HG03064 (cell line): ENCODE results near the gene ASAP2.

ENCODE experiments used
- ATAC-seq: cut with Tn5 transposase; IDR thresholded peaks from one replicate; pipeline ENCODE4 v1.9.1; 2021; ENCODE audit warnings: low read depth; ENCODE audit not compliant: unreplicated experiment

ASAP2 gene

GRCh38 chr2:9288233-9288632, 81.6 kb downstream of the ASAP2 start:
- no peak for ATAC-seq

- ATAC-seq = no peak
Observed at GRCh38 chr2:9288681-9289338, 82.2 kb downstream of the ASAP2 start.

- no peak for ATAC-seq
Observed at GRCh38 chr2:9291331-9291730, 84.7 kb downstream of the ASAP2 start.

- ATAC-seq = no peak
Observed at GRCh38 chr2:9291866-9292265, 85.3 kb downstream of the ASAP2 start.

- ATAC-seq = no peak
Observed at GRCh38 chr2:9292426-9292825, 85.8 kb downstream of the ASAP2 start.

- ATAC-seq = no peak
Observed at GRCh38 chr2:9294764-9295163, 88.2 kb downstream of the ASAP2 start.

GRCh38 chr2:9296559-9296958, 89.9 kb downstream of the ASAP2 start:
- no peak for ATAC-seq

GRCh38 chr2:9297156-9297555, 90.5 kb downstream of the ASAP2 start:
- no peak for ATAC-seq

- ATAC-seq = no peak
Observed at GRCh38 chr2:9297807-9298206, 91.2 kb downstream of the ASAP2 start.

- ATAC-seq = no peak
Observed at GRCh38 chr2:9298583-9298982, 92.0 kb downstream of the ASAP2 start.

GRCh38 chr2:9299161-9300100, 92.8 kb downstream of the ASAP2 start:
- ATAC-seq = no peak

GRCh38 chr2:9300214-9300613, 93.6 kb downstream of the ASAP2 start:
- ATAC-seq = no peak

GRCh38 chr2:9300829-9301453, 94.3 kb downstream of the ASAP2 start:
- no peak for ATAC-seq

- no peak for ATAC-seq
Observed at GRCh38 chr2:9302755-9303154, 96.1 kb downstream of the ASAP2 start.

- ATAC-seq = no peak
Observed at GRCh38 chr2:9303528-9304225, 97.1 kb downstream of the ASAP2 start.

GRCh38 chr2:9306911-9307310, 100.3 kb downstream of the ASAP2 start:
- ATAC-seq = no peak

GRCh38 chr2:9307535-9307934, 100.9 kb downstream of the ASAP2 start:
- ATAC-seq = no peak

GRCh38 chr2:9308186-9308955, 101.8 kb downstream of the ASAP2 start:
- no peak for ATAC-seq

GRCh38 chr2:9309147-9309546, 102.5 kb downstream of the ASAP2 start:
- ATAC-seq = no peak

- no peak for ATAC-seq
Observed at GRCh38 chr2:9310377-9310776, 103.8 kb downstream of the ASAP2 start.
